Natural killer cell (primary cell): ENCODE measurements around the gene LIFR. TPM values are rescaled to one million over a fixed set of nuclear protein-coding genes. Genes with fewer than 3 reads are reported as not detected.
"Not testable (repeated sequence)": the region's sequence is repeated elsewhere in the genome, so short reads cannot be mapped to it uniquely, and the experiment has no call there.

ENCODE experiments used
- ATAC-seq, 3 donors: fragments of 150-1000 bp in 2 of 3; fragments of 200-7000 bp in 1 of 3; cut with Tn5 transposase; 1 replicate in 1 of 3; 2 replicates in 2 of 3; pipeline ENCODE4 v1.10.0; 2021; ENCODE audit warnings: mild to moderate bottlenecking in 2 of 3, moderate library complexity in 2 of 3
- DNase-seq, 2 donors: peaks; one replicate each; pipeline versions ENCODE4 v3.0.0 to v3.0.0-alpha.2; 2013 to 2021; ENCODE audit warnings: mixed read lengths in 1 of 2
- H3K27ac ChIP-seq: one replicate; pipeline ENCODE4 v1.5.1; 2013; ENCODE audit warnings: mild to moderate bottlenecking, low read length
- H3K27me3 ChIP-seq: one replicate; pipeline ENCODE4 v1.6.1; 2013; ENCODE audit warnings: low read length; ENCODE audit not compliant: control insufficient read depth, insufficient read depth
- H3K36me3 ChIP-seq: one replicate; pipeline ENCODE4 v1.6.1; 2013; ENCODE audit warnings: low read length; ENCODE audit not compliant: control insufficient read depth, insufficient read depth
- H3K4me1 ChIP-seq: one replicate; pipeline ENCODE4 v1.6.1; 2013; ENCODE audit warnings: low read length; ENCODE audit not compliant: control insufficient read depth, insufficient read depth
- H3K4me3 ChIP-seq: one replicate; pipeline ENCODE4 v1.5.1; 2013; ENCODE audit warnings: low read length
- H3K9me3 ChIP-seq: one replicate; pipeline ENCODE4 v1.6.1; 2013; ENCODE audit warnings: low read length; ENCODE audit not compliant: control insufficient read depth, insufficient read depth
- H3K27ac Mint-ChIP-seq, 2 donors: one replicate each; pipeline ENCODE4 v1.8.0; 2022; ENCODE audit warnings: mild to moderate bottlenecking in 2 of 2, mixed read lengths in 2 of 2, moderate library complexity in 1 of 2
- H3K27me3 Mint-ChIP-seq, 2 donors: one replicate each; pipeline ENCODE4 v1.8.0; 2022; ENCODE audit warnings: low read depth in 2 of 2, mixed read lengths in 2 of 2
- H3K36me3 Mint-ChIP-seq: one replicate; pipeline ENCODE4 v1.8.0; 2022; ENCODE audit warnings: mixed read lengths
- H3K4me1 Mint-ChIP-seq, 2 donors: one replicate each; pipeline ENCODE4 v1.8.0; 2022; ENCODE audit warnings: mixed read lengths in 2 of 2
- H3K4me3 Mint-ChIP-seq: one replicate; pipeline ENCODE4 v1.8.0; 2022; ENCODE audit warnings: mild to moderate bottlenecking, moderate library complexity, mixed read lengths
- H3K9me3 Mint-ChIP-seq, 2 donors: one replicate each; pipeline ENCODE4 v1.8.0; 2022; ENCODE audit warnings: mixed read lengths in 2 of 2
- CTCF ChIP-seq: fragments of 200-600 bp; IDR thresholded peaks from one replicate; pipeline ENCODE4 v1.8.0; 2022; ENCODE audit warnings: antibody characterized with exemption
- WGBS: methylation state at CpG from one replicate; pipeline ENCODE4 v1.1.7; 2013; ENCODE audit warnings: missing lambda C conversion rate; ENCODE audit not compliant: insufficient coverage; 5-methylcytosine and 5-hydroxymethylcytosine counted together
- intact Hi-C: fragments of 100-400 bp; cut with micrococcal nuclease; formaldehyde crosslinking; loops from one replicate; pipeline ENCODE4 v1.14.2; 2022
- total RNA-seq, 4 donors: library from RNA; stranded (reverse); fragments of 120-200 nt in 1 of 4; gene quantifications; one replicate each; pipeline versions ENCODE4 v1.2.3 to v1.2.4, GENCODE V29; 2013 to 2022

Gene LIFR
- total RNA-seq, 3 donors from 2014 or later (not counting 1 experiment from before 2014, with no cell fraction given): not detected

GRCh38 chr5:38573521-38573920 lies 17.1 kb upstream of the LIFR start:
- Histone ChIP-seq H3K9me3 (no peaks in the 10 kb centered on the region), H3K4me1 (no peaks in the 10 kb centered on the region), H3K27me3 (no peaks in the 10 kb centered on the region), H3K27ac (no peak overlapping the region), H3K36me3 (no peaks in the 10 kb centered on the region), H3K4me3 (no peak overlapping the region)
- 94% methylated on average over 2 of the region's 3 CpGs for WGBS
- Mint-ChIP-seq H3K4me1 (no peaks in the 10 kb centered on the region), H3K27me3 (peaks cover 7 to 26% of the 10 kb centered on the region in 2 donors), H3K4me3 (no peak overlapping the region), H3K36me3 (no peaks in the 10 kb centered on the region), H3K27ac (no peak overlapping the region), H3K9me3 (no peaks in the 10 kb centered on the region)
- no peak for ATAC-seq
- intact Hi-C loops: no loop called here
- no peak for TF ChIP-seq CTCF
- DNase-seq: no peak

- H3K27ac ChIP-seq: no peak overlapping the region
- TF ChIP-seq CTCF: no peak
- peaks cover 10 to 28% of the 10 kb centered on the region in 2 donors for H3K27me3 Mint-ChIP-seq
- no peak overlapping the region for H3K4me3 Mint-ChIP-seq
- 84% methylated on average over 3 of the region's 3 CpGs for WGBS
- H3K4me1 Mint-ChIP-seq: no peaks in the 10 kb centered on the region
- DNase-seq (no peak), ATAC-seq (no peak)
- H3K4me3 ChIP-seq: no peak overlapping the region
- no peaks in the 10 kb centered on the region for H3K9me3 Mint-ChIP-seq
- H3K4me1 ChIP-seq: no peaks in the 10 kb centered on the region
- H3K36me3 ChIP-seq: no peaks in the 10 kb centered on the region
- H3K36me3 Mint-ChIP-seq: no peaks in the 10 kb centered on the region
- H3K9me3 ChIP-seq: no peaks in the 10 kb centered on the region
- H3K27me3 ChIP-seq: peaks cover 2% of the 10 kb centered on the region
- H3K27ac Mint-ChIP-seq: no peak overlapping the region
- intact Hi-C loops: no loop called here
Measured at GRCh38 chr5:38569180-38569579, 12.7 kb upstream of the LIFR start.

GRCh38 chr5:38567306-38567705 lies 10.9 kb upstream of the LIFR start:
- H3K27ac Mint-ChIP-seq, H3K36me3 Mint-ChIP-seq, H3K27me3 ChIP-seq, H3K4me1 Mint-ChIP-seq, DNase-seq, H3K4me3 ChIP-seq, H3K9me3 Mint-ChIP-seq, H3K4me1 ChIP-seq, H3K36me3 ChIP-seq, H3K9me3 ChIP-seq, H3K27ac ChIP-seq, H3K4me3 Mint-ChIP-seq, ATAC-seq, intact Hi-C loops: not testable (repeated sequence)
- H3K27me3 Mint-ChIP-seq: peaks cover 7 to 34% of the 10 kb centered on the region in 2 donors
- 85% methylated on average over 1 of the region's 2 CpGs for WGBS

GRCh38 chr5:38563624-38564023 lies 7.2 kb upstream of the LIFR start:
- no peaks in the 10 kb centered on the region for H3K9me3 Mint-ChIP-seq
- no peaks in the 10 kb centered on the region for H3K36me3 Mint-ChIP-seq
- WGBS: 81% methylated on average over 5 of the region's 5 CpGs
- Histone ChIP-seq H3K27me3 (peaks cover 8% of the 10 kb centered on the region), H3K9me3 (no peaks in the 10 kb centered on the region), H3K36me3 (no peaks in the 10 kb centered on the region), H3K27ac (no peak overlapping the region), H3K4me1 (no peaks in the 10 kb centered on the region), H3K4me3 (no peak overlapping the region)
- no peak for TF ChIP-seq CTCF
- peaks cover 11 to 21% of the 10 kb centered on the region in 2 donors for H3K27me3 Mint-ChIP-seq
- ATAC-seq (no peak), DNase-seq (no peak)
- intact Hi-C loops: no loop called here
- no peak overlapping the region for H3K27ac Mint-ChIP-seq
- H3K4me1 Mint-ChIP-seq: no peaks in the 10 kb centered on the region
- H3K4me3 Mint-ChIP-seq: no peak overlapping the region
